ENCODE measurements around the gene PSMD2. TPM values are rescaled to one million over a fixed set of nuclear protein-coding genes. Genes with fewer than 3 reads are reported as not detected.

The PSMD2 gene
- total RNA-seq, 1 donor from 2014 or later: 228 TPM

DNA sequence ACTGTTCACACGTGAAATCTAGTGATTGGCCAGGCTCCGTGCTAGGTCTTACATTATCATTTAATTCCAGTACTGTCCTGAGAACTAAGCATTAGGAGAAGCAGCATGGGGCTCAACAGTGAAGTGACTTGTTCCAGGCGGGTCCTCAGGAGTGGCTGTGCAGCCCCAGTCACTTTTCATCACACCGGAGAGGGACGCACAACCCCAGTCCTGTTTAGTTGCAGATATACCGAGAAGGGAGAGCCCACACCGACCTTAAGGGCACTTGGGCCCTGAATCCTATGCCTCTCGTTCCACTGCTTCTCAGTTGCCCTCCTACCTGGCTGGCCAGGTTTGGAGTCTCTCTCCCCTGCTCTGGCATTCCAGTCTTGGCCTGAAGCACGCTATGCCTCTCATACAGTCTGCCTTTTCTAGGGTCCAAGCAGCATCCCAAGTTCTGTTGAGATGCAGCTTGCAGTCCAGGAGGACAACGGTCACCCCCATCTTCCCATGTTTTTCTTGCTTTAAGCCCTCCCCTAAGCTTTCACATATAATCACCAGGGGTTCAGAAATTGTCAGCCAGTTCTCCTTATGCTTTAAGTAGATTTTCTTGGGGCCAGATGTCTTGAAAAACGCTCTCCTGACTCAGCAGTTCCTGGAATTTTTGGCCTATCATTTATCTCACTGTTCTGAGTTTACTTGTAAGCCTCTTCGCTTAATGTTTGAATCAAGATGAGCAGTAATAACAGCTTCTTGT, 48.4 kb downstream of the PSMD2 start:
- peak; percentile 17 for DNase-seq (ENCODE audit: missing footprints)
- intact Hi-C loops (cut with DNase I): no loop called here
- no peak for ATAC-seq

DNA sequence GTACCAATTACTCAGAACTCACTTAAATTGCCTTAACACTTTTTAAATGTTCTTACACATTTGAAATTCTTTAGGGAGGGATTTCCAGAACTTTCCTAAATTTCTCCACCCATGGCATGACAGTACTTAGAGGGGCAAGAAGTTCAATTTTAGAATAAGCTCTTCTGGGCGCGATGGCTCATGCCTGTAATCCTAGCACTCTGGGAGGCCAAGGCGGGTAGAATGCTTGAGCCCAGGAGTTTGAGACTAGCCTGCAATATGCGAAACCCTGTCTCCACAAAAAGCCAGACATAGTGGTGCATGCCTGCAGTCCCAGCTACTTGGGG, 49.0 kb downstream of the PSMD2 start:
- DNase-seq (ENCODE audit: missing footprints): peak; percentile 23
- ATAC-seq: no peak
- intact Hi-C loops (cut with DNase I): no loop called here

DNA sequence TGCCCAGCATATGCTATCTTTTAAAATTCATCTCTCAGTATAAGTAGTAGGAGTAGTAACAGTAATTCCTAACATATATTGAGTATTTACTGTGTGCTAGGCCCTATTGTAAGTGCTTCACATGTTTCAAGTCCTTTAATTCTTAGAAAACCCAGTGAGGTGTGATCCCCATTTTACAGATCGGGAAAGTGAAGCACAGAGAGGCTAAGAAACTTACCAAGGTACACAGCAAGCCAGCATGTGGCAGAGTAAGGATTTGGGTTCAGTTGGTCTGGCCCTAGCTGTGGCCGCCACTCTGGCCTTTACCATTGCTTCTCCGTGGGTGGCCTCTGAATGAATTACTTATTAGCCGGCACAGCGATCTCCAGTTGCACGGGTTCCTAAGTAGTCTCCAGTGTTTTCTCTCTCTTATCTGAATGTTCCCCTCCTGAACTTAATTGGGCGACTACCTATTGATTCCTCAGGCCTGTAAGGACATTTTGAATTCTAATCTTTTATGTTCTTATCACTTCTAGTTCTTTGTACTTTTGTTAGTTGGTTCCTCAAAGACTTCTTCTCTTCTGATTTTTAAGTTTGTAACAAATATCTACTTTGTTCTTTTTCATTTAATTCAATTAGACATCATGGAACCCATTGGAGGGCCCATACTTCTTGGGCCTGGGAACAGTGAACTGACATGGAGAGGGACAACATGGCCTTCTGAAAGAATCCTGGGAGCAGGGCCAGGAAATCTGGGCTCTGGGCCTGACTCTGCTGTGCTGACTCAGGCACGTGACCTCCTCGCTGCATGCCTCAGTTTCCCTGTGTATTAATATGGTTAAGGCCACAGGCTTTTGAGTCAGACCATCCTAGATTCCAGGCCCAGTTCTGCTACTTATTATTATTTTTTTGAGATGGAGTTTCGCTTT, 50.8 kb downstream of the PSMD2 start:
- intact Hi-C loops (cut with DNase I): no loop called here
- DNase-seq (ENCODE audit: missing footprints) (no peak), ATAC-seq (no peak)

DNA sequence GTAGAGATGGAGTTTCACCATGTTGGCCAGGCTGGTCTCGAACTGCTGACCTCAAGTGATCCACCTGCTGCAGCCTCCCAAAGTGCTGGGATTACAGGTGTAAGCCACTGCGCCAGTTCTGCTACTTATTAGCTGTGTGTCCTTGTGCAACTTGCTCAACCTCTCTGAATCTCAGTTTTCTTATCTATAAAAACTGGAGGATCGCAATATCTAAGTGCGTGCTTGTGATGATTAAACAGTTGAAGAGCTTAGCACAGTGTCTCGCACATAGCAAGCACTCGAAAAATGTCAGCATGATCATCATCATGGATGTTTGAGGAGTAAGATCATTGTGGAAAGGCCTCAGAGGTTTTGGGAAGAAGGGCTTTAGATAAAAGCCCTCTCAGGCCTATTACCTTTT, 51.6 kb downstream of the PSMD2 start:
- ATAC-seq: no peak
- DNase-seq (ENCODE audit: missing footprints): no peak
- intact Hi-C loops (cut with DNase I): no loop called here

DNA sequence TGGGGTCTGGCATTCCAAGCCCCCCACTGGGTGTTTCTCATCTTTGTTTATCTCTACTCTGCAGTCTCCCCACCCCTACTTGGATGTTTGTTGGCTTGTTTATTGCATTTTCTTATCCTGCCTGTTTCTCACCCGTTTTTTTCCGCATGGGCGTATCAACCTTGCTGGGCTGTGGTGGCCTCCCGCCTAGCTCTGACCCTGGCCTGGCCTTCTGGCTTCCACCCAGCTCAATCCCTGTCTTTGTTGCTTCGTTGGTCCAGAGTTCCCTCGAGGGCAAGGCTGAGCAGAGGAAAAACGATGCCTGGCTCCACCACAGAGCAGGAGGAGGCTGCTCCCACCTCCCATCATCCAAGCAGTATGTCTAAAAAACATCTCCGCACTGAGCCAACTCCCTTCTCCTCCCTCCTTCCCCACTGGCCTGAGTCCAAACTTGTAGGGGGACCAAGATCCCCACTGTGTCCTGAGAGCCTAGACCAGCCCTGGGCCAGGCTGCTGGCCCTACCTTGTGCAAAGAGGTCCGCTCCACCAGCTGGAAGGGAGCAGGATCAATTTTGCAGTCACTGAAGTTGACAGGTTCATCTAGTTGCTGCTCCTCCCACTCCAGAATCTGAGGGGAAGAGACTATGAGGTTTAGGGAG, 52.6 kb downstream of the PSMD2 start:
- intact Hi-C loops (cut with DNase I): no loop called here
- DNase-seq (ENCODE audit: missing footprints) (peak; percentile 62), ATAC-seq (no peak)

DNA sequence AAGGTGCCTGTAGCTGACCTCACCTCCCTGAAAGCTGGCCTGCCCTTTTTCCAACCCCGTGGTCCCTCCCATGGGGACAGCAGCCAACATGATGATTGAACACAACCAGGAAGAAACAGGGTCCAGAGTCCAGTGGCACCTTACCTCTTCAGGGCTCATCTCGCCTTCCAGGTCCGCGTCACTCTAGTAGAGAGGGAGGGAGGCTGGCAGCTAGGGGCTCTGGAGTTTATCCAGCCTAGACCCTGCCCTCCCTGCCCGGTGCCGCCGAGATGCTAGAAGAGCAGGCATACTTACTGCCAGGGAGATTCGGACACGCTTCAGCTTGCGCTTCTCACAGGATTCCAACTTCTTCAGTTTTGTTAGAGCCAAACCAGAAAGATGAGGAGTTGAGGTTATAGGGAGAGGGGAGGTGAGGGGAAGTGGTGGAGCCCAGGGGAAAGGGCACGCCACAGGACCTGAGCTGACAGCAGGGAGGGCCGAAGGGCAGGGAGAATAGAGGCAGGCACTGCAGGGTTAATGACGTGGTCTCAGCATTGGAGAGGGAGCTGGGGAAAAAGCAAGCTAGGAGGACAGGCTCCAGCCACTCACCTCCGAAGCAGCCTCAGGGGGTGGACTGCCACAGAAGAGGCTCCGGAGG, 53.2 kb downstream of the PSMD2 start:
- DNase-seq (ENCODE audit: missing footprints) (peak; percentile 55), ATAC-seq (no peak)
- intact Hi-C loops (cut with DNase I): no loop called here

DNA sequence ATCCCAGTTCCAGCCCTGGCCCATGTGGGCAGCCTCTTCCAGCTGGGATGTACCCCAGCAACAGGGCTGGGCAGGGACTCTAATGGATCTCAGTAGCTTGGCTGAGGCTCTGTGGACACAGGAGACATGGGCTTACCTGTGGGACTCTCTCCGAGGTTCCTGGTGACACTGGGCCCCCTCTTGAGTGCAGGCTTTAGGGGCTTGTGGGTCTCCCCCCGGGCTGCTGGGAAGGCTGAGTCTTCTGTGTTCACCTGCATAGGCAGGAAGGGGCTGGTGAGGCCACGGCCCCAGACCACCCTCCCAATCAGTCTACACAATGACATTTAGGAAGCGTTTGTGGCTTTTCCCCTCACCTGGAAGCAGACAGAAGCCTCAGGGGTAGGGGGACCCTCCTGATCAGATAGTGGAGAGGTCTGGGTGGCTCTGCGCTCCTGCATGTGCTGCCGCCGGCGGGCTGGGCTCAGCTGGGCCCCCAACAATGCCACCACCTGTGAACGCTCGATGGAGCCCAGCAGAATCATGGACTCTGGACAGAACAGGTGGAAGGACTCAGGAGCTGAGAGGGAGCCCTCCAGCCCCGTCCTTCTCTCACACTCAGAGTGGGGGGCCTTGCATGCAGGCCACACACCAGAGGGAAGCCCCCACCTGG, 54.0 kb downstream of the PSMD2 start:
- intact Hi-C loops (cut with DNase I): no loop called here

DNA sequence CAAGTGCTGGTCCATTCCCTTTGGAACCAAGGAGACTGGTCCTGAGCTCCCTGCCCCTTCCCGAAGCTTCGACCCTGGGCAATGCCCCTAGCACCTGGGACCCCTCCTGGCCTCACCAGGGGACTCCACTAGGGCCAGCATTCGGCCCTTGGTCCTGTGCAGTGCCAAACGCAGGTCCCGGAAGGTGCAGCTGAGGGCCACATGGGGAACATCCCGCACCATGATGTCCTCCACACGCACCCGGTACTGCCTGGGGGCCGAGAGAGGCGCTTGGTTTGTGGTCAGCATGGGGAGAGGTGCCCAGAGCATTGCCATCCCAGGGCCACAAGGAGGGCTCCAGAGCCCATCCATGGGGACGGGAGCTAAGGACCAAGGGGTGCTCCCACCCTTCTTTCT, 54.5 kb downstream of the PSMD2 start:
- ATAC-seq (no peak), DNase-seq (ENCODE audit: missing footprints) (peak; percentile 49)
- intact Hi-C loops (cut with DNase I): no loop called here

More for the DNA sequence above, 54.0 kb downstream of the PSMD2 start:
- no peak for ATAC-seq
- peak; percentile 51 for DNase-seq (ENCODE audit: missing footprints)

DNA sequence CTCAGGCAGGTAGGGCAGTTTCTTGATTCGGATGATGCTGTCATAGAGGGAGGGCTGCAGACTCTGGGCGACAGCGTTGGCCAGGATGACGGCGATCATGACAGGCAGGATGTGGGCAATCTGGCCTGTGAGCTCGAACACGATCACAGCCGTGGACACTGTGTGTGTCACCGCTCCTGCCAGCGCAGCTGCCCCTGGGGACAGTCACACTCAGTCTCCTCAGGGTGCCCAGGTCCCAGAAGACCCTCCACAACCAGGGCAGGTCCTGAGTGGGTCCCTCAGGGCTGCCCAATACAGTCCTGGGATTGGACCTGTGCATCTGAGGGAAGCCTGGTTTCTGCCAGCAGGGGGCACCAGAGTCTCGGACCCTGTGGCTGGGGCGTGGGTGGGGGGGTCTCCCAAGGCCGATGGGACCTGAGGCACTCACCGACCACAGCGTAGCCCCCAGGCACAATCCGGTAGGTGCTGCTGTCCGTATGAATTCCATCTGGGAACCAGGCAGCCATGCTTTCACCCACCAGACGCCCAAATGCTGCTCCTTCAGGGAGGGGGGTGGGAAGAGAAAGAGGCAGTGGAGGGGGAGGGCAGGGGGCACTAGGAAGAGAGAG, 55.2 kb downstream of the PSMD2 start:
- intact Hi-C loops (cut with DNase I): no loop called here
- DNase-seq (ENCODE audit: missing footprints): peak; percentile 62
- peak; percentile 45 for ATAC-seq

DNA sequence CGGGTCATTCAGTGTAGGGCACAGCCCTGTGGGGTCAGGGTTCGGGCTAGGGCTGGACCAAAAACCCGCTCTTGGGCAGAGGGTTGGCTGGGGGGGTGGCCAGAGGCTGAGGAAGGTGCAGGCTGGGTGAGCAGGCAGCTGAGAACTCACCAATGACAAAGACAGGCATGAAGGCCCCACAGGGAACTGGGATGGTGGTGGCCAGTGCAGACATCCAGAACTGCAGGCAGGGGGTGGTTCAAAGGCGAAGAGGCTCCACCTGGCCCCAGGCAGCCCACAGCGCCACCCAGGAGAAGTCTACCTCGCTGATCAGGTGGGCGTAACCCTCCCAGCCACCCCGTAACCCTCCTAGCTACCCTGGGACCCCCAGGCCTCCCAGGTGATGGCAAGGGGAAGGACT, 55.7 kb downstream of the PSMD2 start:
- intact Hi-C loops (cut with DNase I): no loop called here
- DNase-seq (ENCODE audit: missing footprints) (no peak), ATAC-seq (no peak)

DNA sequence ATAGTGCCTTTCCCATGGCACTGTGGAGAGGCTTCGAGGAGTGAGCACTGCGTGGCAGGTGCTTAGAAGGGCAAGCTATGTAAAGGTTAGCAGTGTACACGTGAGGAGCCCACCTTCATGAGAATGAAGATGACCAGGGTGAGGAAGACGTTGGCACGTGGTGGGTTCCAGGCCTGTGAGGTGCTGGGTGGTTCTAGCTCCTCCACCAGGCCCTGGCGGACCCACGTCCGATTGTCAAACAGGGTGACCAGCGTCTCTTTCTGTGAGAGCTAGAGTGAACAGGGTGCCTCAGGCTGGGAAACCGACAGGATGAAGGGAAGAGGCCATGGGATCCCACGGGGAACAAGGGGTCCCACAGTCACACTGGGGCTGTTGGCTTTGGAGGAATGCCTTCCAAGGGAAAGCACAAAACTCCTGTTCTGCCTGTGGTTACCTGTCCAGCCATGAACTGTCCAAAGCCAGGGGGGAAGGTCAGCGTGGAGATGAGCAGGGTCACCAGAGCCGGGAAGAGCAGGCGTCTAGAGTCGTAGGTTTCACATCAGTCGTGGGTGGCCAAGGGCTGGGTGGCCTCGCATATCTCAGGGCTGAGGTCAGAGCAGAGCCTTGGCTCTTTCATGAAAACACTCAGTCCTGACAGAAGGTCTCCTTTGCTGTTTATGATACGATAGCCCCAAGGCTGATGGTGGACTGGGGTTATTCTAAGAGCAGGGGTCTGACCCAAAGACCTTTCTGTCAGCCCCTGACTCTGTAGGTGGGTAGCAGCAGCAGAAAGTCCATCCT, 56.4 kb downstream of the PSMD2 start:
- intact Hi-C loops (cut with DNase I): no loop called here

DNA sequence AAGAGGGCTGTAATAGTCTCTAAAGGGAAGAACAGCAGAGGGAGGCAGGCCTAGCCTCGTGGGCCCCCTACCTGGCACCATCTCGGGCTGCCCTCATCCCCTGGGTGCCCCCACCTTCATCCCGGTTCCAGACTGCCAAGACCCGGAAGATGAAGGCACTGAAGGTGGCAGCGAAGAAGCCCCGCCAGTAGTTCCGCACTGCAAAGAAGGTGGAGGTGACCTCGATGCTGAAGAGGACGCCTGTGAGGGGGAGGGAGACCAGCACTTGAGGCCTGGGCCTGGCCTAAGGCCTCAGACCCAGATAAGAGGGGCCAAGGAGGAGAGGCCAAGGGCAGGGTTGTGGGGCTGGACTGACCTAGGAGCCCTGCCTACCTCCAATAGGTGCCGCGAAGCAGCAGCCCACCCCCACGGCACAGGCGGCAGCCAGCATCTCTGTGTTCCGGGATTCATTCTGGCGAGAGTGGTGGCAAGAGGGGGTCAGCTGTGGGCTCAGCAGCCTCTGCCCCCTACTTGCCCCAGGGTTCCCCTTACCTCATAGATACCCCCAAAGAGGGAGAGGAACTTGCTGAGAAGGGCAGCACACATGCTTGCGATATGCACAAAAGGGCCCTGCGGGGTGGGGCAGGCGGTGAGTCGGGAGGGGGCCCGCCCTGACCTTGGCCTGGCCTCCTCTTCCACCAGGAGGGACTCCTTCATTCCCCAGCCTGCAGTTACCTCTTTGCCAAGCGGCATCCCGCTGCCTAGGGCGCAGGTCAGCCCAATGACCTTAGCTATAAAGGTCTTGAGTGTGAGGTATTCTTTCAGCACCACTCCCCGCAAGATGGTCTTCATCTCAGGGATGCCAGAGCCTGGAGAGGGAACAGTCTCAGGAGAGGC, 58.4 kb downstream of the PSMD2 start:
- DNase-seq (ENCODE audit: missing footprints) (no peak), ATAC-seq (no peak)
- intact Hi-C loops (cut with DNase I): no loop called here

More for the DNA sequence above, 56.4 kb downstream of the PSMD2 start:
- ATAC-seq: no peak
- peak; percentile 17 for DNase-seq (ENCODE audit: missing footprints)

DNA sequence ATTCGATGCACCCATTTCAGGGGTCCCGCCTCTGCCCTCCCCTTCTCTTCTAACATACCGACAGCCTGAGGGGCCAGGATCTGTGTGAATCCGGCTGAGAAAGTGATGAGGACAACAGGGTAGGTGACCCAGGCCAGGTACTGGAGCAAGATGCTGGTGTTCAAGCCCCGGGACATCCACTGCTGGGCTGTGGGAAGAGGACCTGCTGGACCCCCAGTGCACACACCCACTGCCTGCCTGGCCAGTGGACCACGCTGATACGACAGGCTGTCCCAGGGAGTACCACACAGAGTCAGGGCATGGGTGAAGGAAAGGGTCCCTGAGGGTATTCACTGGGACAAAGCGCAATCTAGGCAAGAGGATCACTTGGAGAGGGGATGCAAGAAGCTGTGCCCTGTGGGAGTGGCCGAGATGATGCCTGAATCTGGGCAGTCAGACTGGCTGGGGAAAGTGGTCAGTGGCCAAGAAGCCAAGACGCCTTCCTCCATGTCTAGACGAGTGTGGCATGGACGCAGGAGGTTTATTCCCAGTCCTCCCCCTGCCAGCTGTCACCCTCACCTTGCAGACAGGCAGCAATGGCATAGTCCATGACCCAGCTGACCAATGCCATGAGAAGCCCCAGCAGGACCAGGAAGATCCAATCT, 59.2 kb downstream of the PSMD2 start:
- intact Hi-C loops (cut with DNase I): no loop called here
- DNase-seq (ENCODE audit: missing footprints): peak; percentile 50
- no peak for ATAC-seq
